RPMI8226 (cell line): ENCODE measurements around the gene CLN6.
"Not testable (repeated sequence)": the region's sequence is repeated elsewhere in the genome, so short reads cannot be mapped to it uniquely, and the experiment has no call there.

Experiments used
- DNase-seq: peaks from one replicate; pipeline ENCODE4 v3.0.0-alpha.2; 2015

Gene CLN6

GRCh38 chr15:68205558-68205944 lies 24.0 kb downstream of the CLN6 start:
- DNase-seq: no peak

DNA sequence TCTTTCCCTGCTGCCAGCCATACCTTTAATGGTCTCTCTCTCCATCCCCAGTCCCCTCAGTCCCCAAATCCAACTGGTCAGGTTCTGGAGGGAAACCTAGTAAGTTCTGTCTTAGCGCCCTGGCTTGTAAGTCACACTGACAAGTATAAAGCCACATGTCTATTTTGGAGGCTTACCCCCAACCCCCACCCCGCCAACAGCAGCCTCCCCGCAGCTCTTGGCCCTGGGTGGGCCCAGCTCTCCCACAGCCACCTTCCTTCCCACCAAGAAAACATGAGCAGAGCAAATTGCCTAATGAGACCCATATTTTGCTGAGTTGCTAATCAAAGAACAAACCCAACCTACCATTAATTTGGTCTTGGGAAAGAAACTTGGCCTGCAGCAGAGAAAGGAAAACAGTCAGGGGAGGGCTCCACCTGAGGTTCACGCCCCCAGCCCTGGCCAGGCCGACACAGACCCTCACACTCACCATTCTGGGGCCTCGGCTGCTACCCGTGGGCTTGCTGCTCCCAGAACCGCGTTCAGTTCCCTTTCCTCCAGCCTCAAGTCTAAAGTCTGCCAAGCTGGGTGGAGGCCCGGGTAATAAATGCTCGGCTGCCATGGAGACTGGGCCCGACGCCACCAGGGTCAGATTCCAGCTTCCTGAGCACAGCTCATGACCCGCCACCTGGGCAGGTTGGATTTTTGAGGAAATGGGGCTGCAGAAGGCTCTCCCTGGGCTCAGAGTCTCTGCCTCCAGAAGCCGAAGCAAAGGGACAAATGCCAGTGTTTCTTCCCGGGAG lies 24.6 kb downstream of the CLN6 start, which contains the start of gene CALML4:
TSS of gene CALML4 (minus strand) at position 557 of the 782 bp plus-strand sequence. CDS start at position 472, 85 bp downstream.
- DNase-seq: no peak

GRCh38 chr15:68204361-68204760 lies 25.2 kb downstream of the CLN6 start:
- no peak for DNase-seq

DNA sequence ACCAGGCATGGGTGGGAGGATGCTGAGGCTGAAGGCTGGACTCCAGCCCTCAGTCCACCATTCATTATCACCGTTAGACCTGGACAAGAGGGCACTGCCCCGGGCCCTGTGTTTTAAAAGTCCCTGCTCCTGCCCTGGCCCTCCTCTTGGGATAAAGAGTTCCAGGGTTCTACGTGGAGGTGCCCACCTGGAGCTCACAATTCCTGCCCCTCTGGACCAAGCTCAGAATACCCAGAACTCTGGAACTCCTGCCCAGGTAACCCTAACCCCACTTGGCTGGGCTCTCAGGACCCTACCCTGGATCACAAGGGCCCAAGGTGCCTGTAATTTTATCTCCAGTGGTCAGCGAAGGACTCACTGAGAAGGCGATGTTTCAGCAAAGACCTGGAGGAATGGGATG lies 25.6 kb downstream of the CLN6 start:
- DNase-seq: no peak

DNA sequence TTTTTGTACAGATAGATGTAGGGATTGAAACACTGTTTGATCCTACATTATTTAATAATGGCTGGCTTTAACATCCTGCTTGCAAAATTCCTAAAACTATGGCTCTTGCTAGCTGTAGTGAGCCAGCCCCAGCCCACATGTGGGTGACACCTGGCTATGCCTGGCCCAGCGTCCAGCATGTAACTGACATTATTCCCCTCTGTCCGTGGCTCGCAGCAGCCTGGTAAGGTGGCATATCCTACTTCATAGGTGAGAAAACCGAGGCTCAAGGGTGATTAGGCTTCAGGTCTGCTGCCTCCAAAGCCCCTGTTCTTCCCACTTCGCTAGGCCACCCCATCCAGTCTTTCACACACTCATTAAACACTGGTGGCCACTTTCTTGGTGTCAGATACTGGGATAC lies 26.0 kb downstream of the CLN6 start:
- DNase-seq: no peak

GRCh38 chr15:68202994-68203393 lies 26.5 kb downstream of the CLN6 start:
- not testable (repeated sequence) for DNase-seq

GRCh38 chr15:68201879-68202261 lies 27.7 kb downstream of the CLN6 start:
- no peak for DNase-seq

GRCh38 chr15:68201153-68201878 lies 28.2 kb downstream of the CLN6 start:
- no peak for DNase-seq

DNA sequence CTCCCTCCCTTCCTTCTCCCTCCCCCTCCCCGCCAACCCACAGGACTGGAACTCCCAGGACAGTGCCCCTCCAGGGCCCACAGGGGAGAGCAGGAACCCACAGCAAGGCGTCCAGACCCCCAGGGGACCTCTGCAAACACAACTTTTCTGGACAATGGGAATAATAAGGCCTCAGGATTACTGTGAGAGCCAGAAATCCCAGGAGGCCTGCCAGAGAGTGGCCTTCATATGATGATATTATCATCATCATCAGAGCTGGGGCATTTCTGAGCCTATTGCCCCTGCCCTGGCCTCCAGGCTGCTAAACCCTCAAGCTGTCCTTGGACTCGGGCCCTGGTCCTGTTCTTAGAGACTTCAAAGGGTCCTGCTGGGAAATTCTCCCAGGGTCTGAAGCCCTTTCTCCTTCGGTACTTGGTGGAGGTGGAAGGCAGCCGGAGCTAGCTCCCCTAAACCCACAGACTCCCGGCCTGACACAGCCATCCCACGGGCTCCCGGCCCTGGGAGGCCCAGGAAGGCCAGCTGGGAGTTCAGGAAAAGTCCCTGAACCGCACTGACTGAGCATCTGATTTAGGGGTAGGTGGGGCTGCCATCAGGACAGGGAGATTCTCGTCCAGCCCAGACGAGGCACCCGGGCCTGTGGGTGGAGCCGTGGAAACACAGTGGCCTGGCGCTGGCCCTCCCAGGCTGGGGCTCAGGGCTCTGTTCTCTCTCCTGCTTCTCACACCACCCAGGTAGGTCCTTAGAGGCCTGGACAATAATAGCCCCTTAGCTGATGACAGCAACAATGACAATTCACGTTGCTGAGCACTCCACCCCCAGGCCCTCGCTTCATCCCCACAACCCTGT lies 29.3 kb downstream of the CLN6 start:
- no peak for DNase-seq

GRCh38 chr15:68199340-68199739 lies 30.2 kb downstream of the CLN6 start:
- no peak for DNase-seq

GRCh38 chr15:68197661-68198437 lies 31.7 kb downstream of the CLN6 start:
- no peak for DNase-seq

- DNase-seq: no peak
These were observed 32.4 kb downstream of the CLN6 start for GRCh38 chr15:68197170-68197492.

DNA sequence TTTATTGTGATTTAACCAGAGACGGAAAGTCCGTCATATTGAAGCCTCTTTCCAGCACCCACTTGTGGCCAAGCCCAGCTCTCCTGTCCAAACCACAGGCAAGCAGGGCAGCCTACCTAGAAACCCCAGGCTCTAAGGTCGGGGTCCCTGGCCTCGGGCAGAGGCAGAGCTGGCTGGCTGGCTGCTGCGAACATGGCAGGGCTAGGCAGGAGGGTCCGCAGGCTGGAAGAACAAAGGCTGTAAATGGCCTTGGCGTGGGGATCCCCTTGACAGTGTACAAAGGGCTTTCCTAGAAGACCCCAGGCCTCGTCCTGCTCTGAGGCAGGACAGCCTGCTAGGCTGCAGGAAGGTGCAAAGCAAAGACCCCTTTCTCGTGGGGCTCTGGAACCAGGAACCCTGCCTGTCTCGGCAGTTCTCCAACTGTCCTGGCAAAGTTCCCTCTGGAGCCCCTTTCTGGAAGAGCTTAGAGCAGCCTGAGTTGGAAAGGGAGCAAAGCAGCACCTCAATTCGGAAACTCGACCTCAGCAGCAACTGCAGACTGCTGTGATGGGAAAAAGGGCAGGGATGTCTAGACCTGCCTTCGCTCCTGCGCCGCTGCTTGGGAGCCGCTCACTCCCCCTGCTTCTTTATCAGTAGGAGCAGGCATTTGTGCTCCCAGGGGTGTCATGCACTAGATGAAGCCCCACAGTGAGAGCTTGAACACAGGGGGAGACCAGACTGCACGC lies 32.9 kb downstream of the CLN6 start:
- DNase-seq: no peak

GRCh38 chr15:68195336-68196112 lies 34.0 kb downstream of the CLN6 start:
- DNase-seq: no peak

DNA sequence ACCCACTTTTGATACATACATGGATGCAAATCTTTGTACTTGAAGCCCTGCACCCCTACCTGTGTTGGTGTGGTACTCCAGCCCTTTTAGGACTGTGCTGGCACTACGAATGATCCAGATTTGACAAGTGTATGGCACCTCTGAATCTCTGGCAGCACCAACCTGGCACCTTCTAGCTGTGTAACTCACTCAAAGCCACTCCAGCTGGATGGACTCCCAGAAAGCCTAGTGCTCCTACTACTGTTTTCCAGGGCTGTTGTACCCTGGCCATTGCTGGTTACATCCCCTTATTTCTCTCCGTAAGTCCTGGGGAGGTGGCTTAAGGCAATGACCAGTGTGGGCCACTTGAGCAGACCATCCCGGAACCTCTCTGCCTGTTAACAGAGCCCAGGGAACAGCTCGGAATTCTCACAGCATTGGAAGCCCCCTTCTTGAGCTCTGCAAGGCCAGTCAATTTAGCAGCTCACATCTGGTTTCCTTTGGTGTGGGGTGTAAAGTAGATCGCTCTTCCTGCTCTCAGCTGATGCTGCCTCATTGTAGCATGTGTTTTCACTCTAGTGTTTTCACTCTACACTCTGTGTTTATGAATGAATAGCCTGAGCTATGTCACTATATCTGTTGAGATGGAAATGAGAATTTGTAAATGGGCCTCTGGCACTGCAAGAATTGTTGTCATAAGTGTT lies 36.6 kb downstream of the CLN6 start:
- DNase-seq: no peak

DNA sequence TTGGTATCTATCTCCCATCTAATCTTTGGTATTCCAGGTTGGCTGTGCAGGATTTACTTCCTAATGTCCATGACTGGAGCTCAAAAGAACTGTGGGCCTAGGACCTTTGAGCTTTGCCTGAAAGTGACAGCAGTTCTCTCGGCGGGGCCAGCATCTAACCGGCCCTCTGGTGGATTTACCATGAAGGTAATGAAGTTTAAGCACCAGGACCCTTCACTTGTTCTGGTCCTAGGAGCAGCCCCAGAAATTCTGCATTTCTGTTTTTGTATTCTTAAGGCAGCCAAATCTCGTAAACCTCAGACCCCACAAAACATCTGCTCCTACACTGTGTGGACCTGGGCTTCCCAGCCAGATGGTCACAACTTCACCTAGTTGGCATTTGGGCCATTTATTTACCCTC lies 37.4 kb downstream of the CLN6 start:
- DNase-seq: no peak

DNA sequence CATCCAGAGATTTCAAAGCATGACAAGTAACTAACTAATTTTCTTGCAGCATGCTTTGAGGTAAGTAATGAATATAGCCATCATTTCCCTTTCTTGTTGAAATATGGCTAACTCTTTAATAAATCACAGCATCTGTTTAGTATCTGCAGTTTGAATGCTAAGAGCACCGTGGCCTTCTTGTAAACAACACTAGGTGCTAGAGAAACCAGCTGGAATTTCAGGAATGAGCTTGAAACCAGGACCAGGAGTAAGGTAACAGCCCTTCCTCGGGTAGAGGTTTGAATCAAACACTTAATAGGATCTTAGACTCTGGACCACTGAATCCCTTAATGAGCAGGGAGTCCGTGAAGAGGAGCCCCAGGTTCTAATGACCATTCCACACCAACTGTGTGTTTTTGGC lies 38.0 kb downstream of the CLN6 start:
- DNase-seq: no peak

- no peak for DNase-seq
These were observed 39.5 kb downstream of the CLN6 start for GRCh38 chr15:68190048-68190447.

- DNase-seq: peak; percentile 54
These were observed 40.9 kb downstream of the CLN6 start for GRCh38 chr15:68188647-68189046.

GRCh38 chr15:68187559-68187958 lies 42.0 kb downstream of the CLN6 start:
- peak; percentile 27 for DNase-seq
